Measurements from ENCODE around the gene PDXP.
A peak's percentile ranks its signal among the peaks of the same experiment; 100 is the strongest.
"Not testable (repeated sequence)": the region's sequence is repeated elsewhere in the genome, so short reads cannot be mapped to it uniquely, and the experiment has no call there.

PDXP gene, protein sequence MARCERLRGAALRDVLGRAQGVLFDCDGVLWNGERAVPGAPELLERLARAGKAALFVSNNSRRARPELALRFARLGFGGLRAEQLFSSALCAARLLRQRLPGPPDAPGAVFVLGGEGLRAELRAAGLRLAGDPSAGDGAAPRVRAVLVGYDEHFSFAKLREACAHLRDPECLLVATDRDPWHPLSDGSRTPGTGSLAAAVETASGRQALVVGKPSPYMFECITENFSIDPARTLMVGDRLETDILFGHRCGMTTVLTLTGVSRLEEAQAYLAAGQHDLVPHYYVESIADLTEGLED

GRCh38 chr22:37658133-37659065, at the start of gene PDXP:
Gene PDXP, plus strand, starts transcription at chr22:37658723. Its CDS starts 60 bp downstream, at chr22:37658783.
- DNase-seq: peak; percentile 100

DNA sequence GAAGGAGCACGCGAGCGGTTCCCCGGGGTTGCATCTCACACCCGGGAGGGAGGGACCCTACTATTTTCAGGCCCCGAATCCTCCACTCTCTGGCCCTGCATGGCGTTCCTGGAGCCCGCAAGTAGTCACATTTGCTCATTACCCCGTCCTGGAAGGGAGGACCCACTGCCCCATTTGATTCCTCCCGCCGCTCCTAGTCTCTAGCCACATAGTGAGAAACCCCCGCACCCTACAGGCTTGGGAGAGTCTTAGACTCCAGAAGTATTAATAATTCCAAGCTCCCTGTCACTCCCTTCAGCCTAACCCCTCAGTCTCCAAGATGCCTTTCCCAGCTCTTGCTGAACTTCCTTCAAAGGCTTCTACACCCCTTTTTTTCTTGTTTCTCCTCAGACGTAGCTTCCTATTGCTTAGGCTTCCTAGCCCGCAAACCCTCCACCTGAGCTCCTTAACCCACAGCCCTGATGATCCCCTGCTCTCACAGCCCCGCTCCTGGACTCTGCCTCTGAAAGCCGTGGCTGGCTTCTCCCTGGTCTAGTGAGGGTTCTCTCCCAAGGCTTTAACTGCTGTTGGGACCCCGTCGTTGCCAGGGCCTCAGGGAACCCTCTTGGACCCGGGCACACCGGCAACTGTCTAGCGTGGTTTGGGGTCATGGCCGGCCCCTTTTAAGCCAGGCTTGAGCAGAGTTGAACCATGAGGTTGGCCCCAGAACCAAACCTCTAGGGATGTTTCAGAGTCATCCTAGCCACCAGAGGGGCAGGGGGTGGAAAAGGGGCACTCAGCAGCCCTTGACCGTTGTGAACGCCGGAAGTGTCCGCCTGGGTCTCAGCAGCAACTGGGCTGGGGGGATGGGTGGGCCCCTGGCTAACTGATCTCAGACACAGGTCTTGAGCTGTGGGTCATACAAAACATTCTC, 49.0 kb upstream of the PDXP start:
- DNase-seq: peak; percentile 13

DNA sequence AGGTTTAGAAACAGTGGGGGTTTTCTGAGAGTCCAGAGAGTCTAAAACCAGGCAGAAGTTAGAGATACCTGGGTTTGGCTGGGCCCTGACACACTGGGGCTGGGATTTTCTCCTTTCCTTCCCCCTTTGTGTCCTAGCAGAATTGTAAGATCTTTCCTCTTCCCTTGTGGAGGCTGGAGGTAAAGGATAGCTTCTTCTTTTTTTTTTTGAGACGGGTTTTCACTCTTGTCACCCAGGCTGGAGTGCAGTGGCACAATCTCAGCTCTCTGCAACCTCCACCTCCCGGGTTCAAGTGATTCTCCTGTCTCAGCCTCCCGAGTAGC, 48.4 kb upstream of the PDXP start:
- DNase-seq: not testable (repeated sequence)

DNA sequence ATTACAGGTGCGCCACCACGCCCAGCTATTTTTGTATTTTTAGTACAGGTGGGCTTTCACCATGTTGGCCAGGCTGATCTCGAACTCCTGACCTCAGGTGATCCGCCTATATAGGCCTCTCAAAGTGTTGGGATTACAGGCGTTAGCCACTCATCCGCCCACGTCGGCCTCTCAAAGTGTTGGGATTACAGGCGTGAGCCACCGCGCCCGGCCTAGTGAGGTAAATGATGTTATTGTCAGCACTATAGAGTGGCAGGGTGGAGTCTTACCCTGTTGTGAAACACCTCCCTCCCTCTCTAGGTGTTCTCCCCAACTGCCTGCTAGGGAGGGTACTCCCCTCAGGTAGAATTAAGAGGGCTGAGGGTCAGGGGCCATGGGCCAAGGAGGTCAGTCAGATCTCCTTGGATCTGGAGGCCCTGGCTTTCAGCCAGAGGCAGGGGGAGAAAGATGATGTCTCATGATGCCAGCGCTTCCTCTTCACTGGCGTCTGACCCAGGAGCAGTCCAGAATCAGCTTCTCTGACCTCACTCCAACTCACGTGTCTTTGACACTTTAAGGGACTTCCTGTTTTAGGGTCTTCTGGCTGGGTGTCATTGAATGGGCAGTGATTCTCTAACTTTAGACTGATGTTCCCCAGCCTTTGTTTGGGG, 47.9 kb upstream of the PDXP start:
- DNase-seq: no peak

- DNase-seq: no peak
Observed at GRCh38 chr22:37611207-37611606, 47.3 kb upstream of the PDXP start.

DNA sequence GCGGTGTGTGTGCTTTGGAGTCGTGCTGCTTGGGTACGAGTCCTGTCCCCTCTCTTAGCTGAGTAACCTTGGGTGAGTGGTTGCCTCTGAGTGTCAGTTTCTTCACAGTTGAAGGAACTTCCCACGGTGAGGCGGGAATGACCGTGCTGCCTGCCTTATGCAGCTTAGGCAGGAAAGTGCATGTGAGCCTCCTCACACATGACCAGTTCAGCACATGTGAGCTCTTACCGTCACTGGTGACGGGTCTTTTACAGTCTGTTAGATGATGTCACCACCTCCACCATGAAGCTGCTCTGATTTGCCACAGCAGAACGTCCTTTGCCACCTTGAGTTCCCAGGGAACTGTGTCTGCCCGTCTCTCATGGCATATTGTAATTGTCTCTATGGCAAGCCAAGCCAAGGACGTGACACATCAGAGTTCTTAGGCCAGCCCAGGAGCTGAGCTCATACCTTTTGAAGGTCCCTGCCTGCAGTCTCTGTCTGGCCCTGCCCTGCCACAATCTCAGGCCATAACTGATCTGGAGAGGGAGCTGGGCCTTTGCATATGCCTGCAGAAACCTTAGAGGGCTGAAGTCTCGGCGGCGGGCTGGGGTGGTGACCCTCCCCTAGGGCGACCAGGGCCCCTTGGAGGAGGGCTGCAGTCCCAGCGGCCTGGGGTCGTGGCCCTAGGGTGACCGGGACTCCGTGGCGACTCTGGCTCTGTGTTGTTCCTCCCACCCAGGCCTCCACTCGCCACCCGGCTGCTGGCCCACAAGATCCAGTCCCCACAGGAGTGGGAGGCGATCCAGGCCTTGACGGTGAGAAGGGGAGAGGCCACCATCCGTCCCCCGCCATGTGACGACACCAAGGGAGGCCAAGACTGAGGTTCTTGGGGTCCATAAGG, 42.1 kb upstream of the PDXP start:
- no peak for DNase-seq

DNA sequence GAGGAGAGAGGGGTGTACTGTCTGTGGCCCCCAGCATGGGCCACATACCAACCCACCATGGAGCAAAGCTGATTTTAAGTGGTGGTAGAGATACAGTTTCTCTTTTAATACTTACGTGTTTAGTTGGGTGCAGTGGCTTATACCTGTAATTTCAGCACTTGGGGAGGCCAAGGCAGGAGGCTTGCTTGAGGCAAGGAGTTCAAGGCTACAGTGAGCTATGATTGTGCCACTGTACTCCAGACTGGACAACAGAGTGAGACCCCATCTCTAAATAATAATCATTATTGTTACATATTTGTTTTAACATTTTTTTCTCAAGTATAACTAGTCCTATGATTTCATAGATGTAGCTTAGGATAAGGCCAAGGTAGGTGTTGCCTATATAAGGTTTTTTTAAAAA, 41.1 kb upstream of the PDXP start:
- DNase-seq: no peak

GRCh38 chr22:37618072-37618656, 40.4 kb upstream of the PDXP start:
- no peak for DNase-seq

DNA sequence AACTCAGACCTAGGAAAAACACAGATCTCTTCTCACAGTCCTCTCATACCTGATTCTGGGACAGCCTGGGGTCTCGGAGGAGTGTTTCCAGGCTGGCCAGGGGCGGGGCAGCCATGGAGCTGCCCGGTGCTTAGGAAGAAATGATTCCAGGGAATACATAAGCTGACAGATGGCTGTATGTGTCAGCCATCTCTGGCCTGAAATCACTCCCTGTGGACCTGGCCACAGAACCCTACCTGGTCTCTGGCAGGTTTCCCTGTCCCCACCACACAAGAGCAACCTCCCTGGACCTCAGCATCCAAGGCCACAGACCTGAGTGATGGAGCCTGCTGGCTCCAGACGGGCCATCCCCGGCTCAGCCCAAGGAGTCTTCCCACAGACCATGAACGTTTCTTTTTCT, 39.8 kb upstream of the PDXP start:
- no peak for DNase-seq

GRCh38 chr22:37619991-37620390, 38.5 kb upstream of the PDXP start:
- DNase-seq: no peak

DNA sequence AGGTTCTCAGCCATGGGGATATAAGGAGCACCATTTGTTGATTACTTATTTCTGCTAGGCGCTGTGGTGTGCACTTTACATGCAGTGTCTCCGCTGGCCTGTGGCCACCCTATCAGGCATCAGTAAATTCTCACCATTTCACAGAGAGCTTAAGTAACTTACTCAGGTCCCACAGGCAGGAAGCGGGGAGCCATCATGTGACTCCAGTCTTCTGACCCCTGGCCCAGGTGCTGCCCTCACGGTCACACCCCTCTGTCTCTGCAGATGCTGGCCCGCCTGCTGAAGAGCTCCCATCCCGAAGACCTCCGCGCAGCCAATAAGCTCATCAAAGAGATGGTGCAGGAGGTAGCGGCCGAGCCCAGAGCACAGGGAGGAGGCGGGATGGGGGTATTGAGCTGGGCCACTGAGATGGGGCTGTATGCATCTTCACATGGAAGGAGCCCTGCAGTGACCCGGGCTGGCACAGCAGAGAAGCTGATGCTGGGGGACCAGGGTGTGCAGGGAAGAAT, 37.1 kb upstream of the PDXP start:
- no peak for DNase-seq

DNA sequence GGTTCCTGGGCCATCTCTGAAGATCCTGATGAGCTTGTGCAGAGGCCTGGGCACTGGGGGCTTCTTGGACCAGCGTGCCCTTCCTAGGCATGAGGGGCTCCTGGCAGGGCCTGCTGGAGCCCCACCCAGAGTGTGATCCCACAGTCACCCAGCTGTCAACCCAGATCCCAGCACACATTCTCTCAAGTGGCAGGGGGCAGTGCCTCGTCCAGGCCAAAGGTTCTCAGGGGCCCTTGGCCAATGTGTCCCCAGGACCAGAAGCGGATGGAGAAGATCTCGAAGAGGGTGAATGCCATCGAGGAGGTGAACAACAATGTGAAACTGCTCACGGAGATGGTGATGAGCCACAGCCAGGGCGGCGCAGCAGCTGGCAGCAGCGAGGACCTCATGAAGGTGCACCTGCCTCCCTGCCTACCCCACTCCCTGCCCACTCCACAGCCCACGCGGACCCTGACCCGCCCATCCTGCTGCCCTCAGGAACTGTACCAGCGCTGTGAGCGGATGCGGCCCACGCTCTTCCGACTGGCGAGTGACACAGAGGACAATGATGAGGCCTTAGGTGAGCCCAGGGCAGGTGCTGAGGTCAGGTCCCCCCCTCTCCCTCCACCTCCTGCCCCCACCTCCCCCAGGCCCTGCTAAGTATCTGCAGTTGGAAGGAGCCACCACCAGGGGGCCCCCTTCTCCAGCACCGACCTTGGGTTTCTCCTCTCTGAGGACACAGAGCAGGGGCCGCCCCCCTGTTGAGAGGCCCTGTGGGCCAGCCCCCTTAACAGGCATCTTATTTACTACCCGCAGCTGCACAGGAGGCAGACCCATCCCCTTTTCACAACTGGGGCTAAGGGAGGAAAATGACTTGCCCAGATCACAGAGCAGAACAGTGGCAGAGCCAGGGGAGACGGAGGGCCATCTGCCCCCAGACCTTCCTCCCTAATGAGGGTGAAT, 35.2 kb upstream of the PDXP start:
- DNase-seq: peak; percentile 61

DNA sequence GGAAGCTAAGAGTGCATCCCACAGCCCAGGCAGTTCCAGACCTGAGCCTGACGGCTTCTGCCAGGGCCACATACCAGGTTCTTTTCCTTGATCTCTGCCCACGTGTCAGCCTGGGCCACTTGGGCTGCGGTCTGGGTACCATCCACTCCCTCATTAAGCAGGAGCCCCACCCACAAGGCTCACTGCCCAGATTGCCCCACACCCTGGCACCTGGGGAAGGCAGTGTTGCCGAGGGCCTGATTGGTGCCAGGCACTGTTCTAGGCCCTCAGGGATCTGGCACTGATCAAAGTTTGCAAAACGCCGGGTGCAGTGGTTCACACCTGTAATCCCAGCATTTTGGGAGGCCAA, 34.5 kb upstream of the PDXP start:
- DNase-seq: no peak

DNA sequence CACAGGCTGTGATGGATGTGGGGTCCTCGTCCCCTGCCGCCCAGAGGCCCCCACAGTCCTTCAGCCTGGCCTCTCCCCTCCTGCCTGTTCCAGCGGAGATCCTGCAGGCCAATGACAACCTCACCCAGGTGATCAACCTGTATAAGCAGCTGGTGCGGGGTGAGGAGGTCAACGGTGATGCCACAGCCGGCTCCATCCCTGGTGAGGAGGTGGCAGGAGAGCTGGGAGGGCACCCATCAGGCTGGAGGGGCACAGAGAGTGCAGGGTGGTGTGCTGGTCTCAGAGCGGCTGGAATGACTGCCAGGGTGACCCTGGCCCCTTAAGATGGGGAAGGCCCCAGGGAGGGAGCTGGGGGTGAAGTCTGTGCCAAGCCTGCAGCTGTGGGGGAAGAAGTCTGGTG, 33.6 kb upstream of the PDXP start:
- no peak for DNase-seq

DNA sequence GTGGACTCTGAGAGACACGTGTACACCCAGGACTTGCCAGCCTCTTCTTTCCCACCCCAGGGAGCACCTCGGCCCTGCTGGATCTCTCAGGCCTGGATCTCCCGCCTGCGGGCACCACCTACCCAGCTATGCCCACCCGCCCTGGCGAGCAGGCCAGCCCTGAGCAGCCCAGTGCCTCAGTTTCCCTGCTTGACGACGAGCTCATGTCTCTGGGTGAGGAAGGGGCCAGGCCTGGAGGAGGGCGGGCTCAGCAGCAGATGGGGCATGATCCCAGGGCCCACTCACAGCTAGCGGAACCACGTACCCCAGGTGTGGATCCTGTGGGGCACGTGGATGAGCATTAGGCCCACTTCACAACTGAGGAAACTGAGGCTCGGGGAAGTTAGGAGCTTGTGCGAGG, 32.8 kb upstream of the PDXP start:
- no peak for DNase-seq

- peak; percentile 25 for DNase-seq
Observed at GRCh38 chr22:37626144-37626543, 32.4 kb upstream of the PDXP start.

DNA sequence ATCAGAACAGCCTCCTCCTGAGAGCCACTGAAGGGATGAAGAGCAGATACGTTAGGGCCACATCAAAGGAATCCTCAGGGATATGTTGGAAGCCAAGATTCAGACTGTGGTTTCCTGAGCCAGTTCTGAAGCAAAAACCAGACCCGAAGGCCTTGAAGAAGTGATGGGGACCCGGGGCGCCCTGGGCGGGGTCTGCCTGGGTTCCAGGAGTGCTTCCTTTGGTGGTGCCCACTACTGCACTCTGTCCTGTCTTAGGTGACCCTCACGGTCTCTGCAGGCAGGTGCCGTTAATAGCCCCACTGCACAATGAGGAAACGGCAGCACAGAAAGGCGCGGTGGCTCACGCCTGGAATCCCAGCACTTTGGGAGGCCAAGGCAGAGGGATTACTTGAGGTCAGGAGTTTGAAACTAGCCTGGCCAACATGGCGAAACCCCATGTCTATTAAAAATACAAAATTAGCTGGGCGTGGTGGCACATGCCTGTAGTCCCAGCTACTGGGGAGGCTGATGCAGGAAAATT, 31.9 kb upstream of the PDXP start:
- DNase-seq: no peak

DNA sequence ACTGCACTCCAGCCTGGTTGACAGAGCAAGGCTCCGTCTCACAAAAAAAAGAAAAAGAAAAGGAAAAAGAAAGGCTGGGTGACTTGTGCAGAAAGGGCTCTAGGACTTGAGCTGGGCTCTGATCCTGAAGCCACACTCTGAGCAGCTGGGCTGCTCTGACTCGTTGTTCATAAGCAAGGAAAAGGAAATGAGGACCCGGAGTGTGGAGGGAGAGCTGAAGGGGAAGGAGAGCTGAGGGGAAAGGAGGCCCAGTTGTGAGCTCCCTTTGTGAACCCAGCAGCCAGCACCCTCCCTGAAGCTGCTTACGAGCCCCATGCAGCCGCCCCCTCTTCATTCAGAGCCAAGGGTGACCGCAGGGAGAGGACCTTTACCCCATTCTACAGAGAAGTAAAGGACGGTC, 31.4 kb upstream of the PDXP start:
- DNase-seq: peak; percentile 13

DNA sequence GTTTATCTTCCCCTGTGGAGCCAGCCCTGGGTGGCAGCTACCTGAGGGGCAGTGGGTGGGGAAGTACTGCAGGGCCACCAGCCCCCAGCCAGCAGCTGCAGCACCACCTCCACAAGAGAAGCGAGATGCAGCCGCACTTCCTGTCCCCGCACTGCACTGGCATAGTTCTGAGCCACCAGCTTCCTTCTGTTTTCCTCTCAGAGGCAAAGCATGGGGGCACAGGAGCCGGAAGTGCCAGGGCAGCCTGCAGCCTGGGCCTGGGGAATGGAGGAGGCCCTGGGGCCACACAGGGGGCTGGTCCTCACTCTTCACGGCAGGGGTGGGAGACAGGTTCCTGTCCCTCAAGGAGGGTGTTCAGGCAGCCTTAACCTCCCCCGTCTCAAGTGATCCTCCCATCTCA, 31.0 kb upstream of the PDXP start:
- no peak for DNase-seq

DNA sequence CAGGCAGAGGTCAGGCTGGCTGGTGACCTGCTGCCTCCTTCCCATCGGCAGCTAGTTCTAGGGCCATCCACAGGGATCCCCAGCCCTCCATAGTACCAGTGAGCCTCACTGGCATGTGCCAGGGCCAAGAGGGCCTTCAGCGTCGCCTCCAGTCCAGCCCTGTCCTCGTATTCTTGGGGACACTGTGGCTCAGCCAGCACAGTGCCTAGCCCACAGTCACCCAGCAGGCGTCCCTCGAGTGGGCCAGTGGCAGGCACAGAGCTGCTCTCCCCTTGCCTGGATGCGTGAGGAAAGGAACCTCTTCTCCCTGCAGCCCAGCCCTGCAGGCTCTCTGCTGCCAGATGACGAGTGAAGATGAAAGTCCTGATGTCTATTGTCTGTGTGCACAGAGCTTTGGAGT, 29.7 kb upstream of the PDXP start:
- no peak for DNase-seq

Measured in fibroblast of upper back skin (primary cell).